H9 (cell line): Measurements from ENCODE around the gene KRT71. TPM values are rescaled to one million over a fixed set of nuclear protein-coding genes. Genes with fewer than 3 reads are reported as not detected.

Experiments
- DNase-seq: peaks from one replicate; pipeline ENCODE4 v3.0.0-alpha.2; 2017
- H2AFZ ChIP-seq: one replicate; pipeline ENCODE4 v1.6.1; 2013; ENCODE audit warnings: mild to moderate bottlenecking, low read length, control low read depth, moderate library complexity
- H2AK5ac ChIP-seq: 2 replicates; pipeline ENCODE4 v1.6.1; 2013; ENCODE audit warnings: low read length, control low read depth, mixed read lengths; ENCODE audit not compliant: insufficient read length
- H2BK120ac ChIP-seq: one replicate; pipeline ENCODE4 v1.6.1; 2013; ENCODE audit warnings: low read depth, mild to moderate bottlenecking, low read length, control low read depth, inconsistent platforms; ENCODE audit not compliant: poor library complexity, severe bottlenecking
- H2BK12ac ChIP-seq: 2 replicates; pipeline ENCODE4 v1.6.1; 2013; ENCODE audit warnings: low read length, control low read depth, mixed read lengths, low read depth; ENCODE audit not compliant: insufficient read length
- H2BK15ac ChIP-seq: 2 replicates; pipeline ENCODE4 v1.6.1; 2013; ENCODE audit warnings: low read depth, low read length, control low read depth
- H2BK20ac ChIP-seq: one replicate; pipeline ENCODE4 v1.6.1; 2013; ENCODE audit warnings: low read depth, mild to moderate bottlenecking, low read length, control low read depth, inconsistent platforms; ENCODE audit not compliant: poor library complexity, severe bottlenecking
- H2BK5ac ChIP-seq: 2 replicates; pipeline ENCODE4 v1.6.1; 2013; ENCODE audit warnings: low read length, control low read depth, mixed read lengths; ENCODE audit not compliant: insufficient read length
- H3K14ac ChIP-seq: 2 replicates; pipeline ENCODE4 v1.6.1; 2013; ENCODE audit warnings: low read length, control low read depth; ENCODE audit not compliant: insufficient read depth
- H3K18ac ChIP-seq: 2 replicates; pipeline ENCODE4 v1.6.1; 2013; ENCODE audit warnings: low read depth, mild to moderate bottlenecking, mixed read lengths, low read length, control low read depth; ENCODE audit not compliant: insufficient read length
- H3K23ac ChIP-seq: 2 replicates; pipeline ENCODE4 v1.6.1; 2013; ENCODE audit warnings: low read length, control low read depth, mixed read lengths, low read depth; ENCODE audit not compliant: insufficient read length
- H3K23me2 ChIP-seq: 2 replicates; pipeline ENCODE4 v1.6.1; 2013; ENCODE audit warnings: low read depth, mild to moderate bottlenecking, mixed read lengths, low read length, control low read depth; ENCODE audit not compliant: insufficient read length, poor library complexity, severe bottlenecking
- H3K27ac ChIP-seq: 2 replicates; pipeline ENCODE4 v1.5.1; 2013; ENCODE audit warnings: low read length, control low read depth, mixed read lengths, low read depth; ENCODE audit not compliant: insufficient read length
- H3K27me3 ChIP-seq: 2 replicates; pipeline ENCODE4 v1.6.1; 2013; ENCODE audit warnings: low read length, control low read depth, inconsistent platforms; ENCODE audit not compliant: insufficient read depth
- H3K4ac ChIP-seq: 2 replicates; pipeline ENCODE4 v1.6.1; 2013; ENCODE audit warnings: low read depth, mild to moderate bottlenecking, control low read depth, inconsistent platforms, low read length, moderate library complexity
- H3K4me1 ChIP-seq: 2 replicates; pipeline ENCODE4 v1.6.1; 2013; ENCODE audit warnings: low read length, control low read depth, inconsistent platforms; ENCODE audit not compliant: insufficient read depth
- H3K4me2 ChIP-seq: 2 replicates; pipeline ENCODE4 v1.6.1; 2013; ENCODE audit warnings: low read length, control low read depth, mixed read lengths; ENCODE audit not compliant: insufficient read length, insufficient read depth
- H3K56ac ChIP-seq: 2 replicates; pipeline ENCODE4 v1.6.1; 2013; ENCODE audit warnings: low read depth, mild to moderate bottlenecking, mixed read lengths, low read length, control low read depth; ENCODE audit not compliant: insufficient read length
- H3K79me1 ChIP-seq: 2 replicates; pipeline ENCODE4 v1.6.1; 2013; ENCODE audit warnings: low read depth, mild to moderate bottlenecking, moderate library complexity, low read length, control low read depth, inconsistent platforms; ENCODE audit not compliant: insufficient read depth, poor library complexity, severe bottlenecking
- H3K79me2 ChIP-seq: 2 replicates; pipeline ENCODE4 v1.6.1; 2013; ENCODE audit warnings: low read length, control low read depth, inconsistent platforms; ENCODE audit not compliant: insufficient read depth
- H3K9ac ChIP-seq: 2 replicates; pipeline ENCODE4 v1.6.1; 2013; ENCODE audit warnings: low read length, control low read depth, mixed read lengths; ENCODE audit not compliant: insufficient read length; ENCODE audit errors: extremely low read depth
- H3K9me3 ChIP-seq: one replicate; pipeline ENCODE4 v1.6.1; 2013; ENCODE audit warnings: low read depth, low read length, inconsistent platforms; ENCODE audit not compliant: control insufficient read depth
- H3T11ph ChIP-seq: one replicate; pipeline ENCODE4 v1.6.1; 2013; ENCODE audit warnings: mild to moderate bottlenecking, low read length, control low read depth, inconsistent platforms
- H4K20me1 ChIP-seq: one replicate; pipeline ENCODE4 v1.6.1; 2013; ENCODE audit not compliant: control insufficient read depth, insufficient read length, insufficient read depth
- H4K5ac ChIP-seq: 2 replicates; pipeline ENCODE4 v1.6.1; 2013; ENCODE audit warnings: low read depth, mild to moderate bottlenecking, mixed read lengths, low read length, control low read depth; ENCODE audit not compliant: insufficient read length
- H4K8ac ChIP-seq: replicated peaks from 2 replicates; pipeline ENCODE4 v1.6.1; 2013; ENCODE audit warnings: low read length, control low read depth, mixed read lengths, low read depth; ENCODE audit not compliant: insufficient read length
- H4K91ac ChIP-seq: 2 replicates; pipeline ENCODE4 v1.6.1; 2013; ENCODE audit warnings: low read depth, mild to moderate bottlenecking, moderate library complexity, mixed read lengths, low read length, control low read depth; ENCODE audit not compliant: insufficient read length
- H3K27ac Mint-ChIP-seq, 3 experiments: 2 replicates in 2 of 3; 3 replicates in 1 of 3; pipeline ENCODE4 v1.8.0; 2020 to 2021; ENCODE audit warnings: mixed read lengths in 3 of 3, mild to moderate bottlenecking in 1 of 3, moderate library complexity in 1 of 3
- H3K27me3 Mint-ChIP-seq: 2 replicates; pipeline ENCODE4 v1.8.0; 2021; ENCODE audit warnings: low read depth, mild to moderate bottlenecking, moderate library complexity, mixed read lengths
- H3K36me3 Mint-ChIP-seq, 3 experiments: 2 replicates in 2 of 3; 3 replicates in 1 of 3; pipeline ENCODE4 v1.8.0; 2020 to 2021; ENCODE audit warnings: low read depth in 3 of 3, mixed read lengths in 3 of 3; ENCODE audit not compliant: insufficient read depth in 1 of 3
- H3K4me1 Mint-ChIP-seq, 2 experiments: 2 replicates each; pipeline ENCODE4 v1.8.0; 2020; ENCODE audit warnings: mixed read lengths in 2 of 2
- H3K4me3 Mint-ChIP-seq, 2 experiments: 2 replicates in 1 of 2; 3 replicates in 1 of 2; pipeline ENCODE4 v1.8.0; 2020 to 2021; ENCODE audit warnings: mild to moderate bottlenecking in 2 of 2, mixed read lengths in 2 of 2, moderate library complexity in 1 of 2
- H3K9me3 Mint-ChIP-seq, 2 experiments: 2 replicates in 1 of 2; 3 replicates in 1 of 2; pipeline ENCODE4 v1.8.0; 2020; ENCODE audit warnings: mild to moderate bottlenecking in 2 of 2, mixed read lengths in 2 of 2, moderate library complexity in 1 of 2
- WGBS: extraction: QIAGEN DNeasy Blood & Tissue Kit; methylation state at CpG from one replicate; pipeline ENCODE4 v1.1.7; 2013; ENCODE audit warnings: missing lambda C conversion rate, low lambda C conversion rate, mixed read lengths; ENCODE audit not compliant: insufficient read length; ENCODE audit errors: extremely low coverage; 5-methylcytosine and 5-hydroxymethylcytosine counted together
- total RNA-seq: library from RNA; stranded (reverse); gene quantifications from 2 replicates; pipeline ENCODE4 v1.2.1, GENCODE V29; 2021
- TF ChIP-seq, protein P1 (sequence below): fragments of 200-600 bp; sonication (generic); conservative IDR thresholded peaks from 3 replicates; pipeline ENCODE4 v1.8.0; 2021; ENCODE audit warnings: antibody characterized with exemption, mild to moderate bottlenecking

The KRT71 gene
- total RNA-seq, 1 experiment from 2014 or later, result not detected

DNA sequence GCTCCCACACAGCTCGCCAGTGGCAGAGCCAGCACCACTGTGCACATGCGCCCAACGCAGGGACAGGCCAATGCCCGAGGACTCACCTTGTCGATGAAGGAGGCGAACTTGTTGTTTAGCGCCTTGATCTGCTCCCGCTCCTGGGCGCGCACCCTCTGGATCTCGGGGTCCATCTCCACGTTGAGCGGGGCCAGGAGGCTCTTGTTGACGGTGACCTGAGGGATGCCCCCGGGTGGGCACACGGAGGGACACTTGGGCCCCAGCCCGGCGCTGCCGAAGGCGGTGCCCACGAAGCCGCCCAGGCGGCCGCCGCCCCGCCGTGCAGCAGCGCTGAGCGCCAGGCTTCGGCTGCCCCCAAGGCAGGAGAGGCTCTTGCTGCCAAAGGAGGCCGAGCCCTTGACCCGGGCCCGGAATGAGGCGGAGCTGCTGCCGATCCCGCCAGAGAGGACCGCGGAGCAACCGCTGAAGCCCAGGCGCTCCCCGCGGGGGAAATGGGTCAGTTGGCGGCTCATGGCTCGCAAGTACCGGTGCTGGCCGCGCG is 48.1 kb upstream of the KRT71 start, which contains the start of gene KRT72:
Gene KRT72 (minus strand): TSS at position 523 of the 541 bp plus-strand sequence. CDS start 11 bp downstream, at position 512.
- H3K4me1 ChIP-seq, result no peaks in the 10 kb centered on the region
- H3T11ph ChIP-seq, result no peak within 1 kb of the TSS
- no peak within 1 kb of the TSS for H2BK20ac ChIP-seq
- H2BK15ac ChIP-seq, result no peak within 1 kb of the TSS
- TF ChIP-seq, protein P1, sequence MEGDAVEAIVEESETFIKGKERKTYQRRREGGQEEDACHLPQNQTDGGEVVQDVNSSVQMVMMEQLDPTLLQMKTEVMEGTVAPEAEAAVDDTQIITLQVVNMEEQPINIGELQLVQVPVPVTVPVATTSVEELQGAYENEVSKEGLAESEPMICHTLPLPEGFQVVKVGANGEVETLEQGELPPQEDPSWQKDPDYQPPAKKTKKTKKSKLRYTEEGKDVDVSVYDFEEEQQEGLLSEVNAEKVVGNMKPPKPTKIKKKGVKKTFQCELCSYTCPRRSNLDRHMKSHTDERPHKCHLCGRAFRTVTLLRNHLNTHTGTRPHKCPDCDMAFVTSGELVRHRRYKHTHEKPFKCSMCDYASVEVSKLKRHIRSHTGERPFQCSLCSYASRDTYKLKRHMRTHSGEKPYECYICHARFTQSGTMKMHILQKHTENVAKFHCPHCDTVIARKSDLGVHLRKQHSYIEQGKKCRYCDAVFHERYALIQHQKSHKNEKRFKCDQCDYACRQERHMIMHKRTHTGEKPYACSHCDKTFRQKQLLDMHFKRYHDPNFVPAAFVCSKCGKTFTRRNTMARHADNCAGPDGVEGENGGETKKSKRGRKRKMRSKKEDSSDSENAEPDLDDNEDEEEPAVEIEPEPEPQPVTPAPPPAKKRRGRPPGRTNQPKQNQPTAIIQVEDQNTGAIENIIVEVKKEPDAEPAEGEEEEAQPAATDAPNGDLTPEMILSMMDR, result no peak
- Mint-ChIP-seq H3K4me3 (no peak within 1 kb of the TSS), H3K9me3 (no peaks in the 10 kb centered on the region), H3K4me1 (no peaks in the 10 kb centered on the region), H3K27ac (no peak within 1 kb of the TSS), H3K36me3 (no peaks in the 10 kb centered on the region), H3K27me3 (peaks cover 33% of the 10 kb centered on the region)
- H3K27me3 ChIP-seq, result no peaks in the 10 kb centered on the region
- H3K56ac ChIP-seq, result no peak within 1 kb of the TSS
- H4K8ac ChIP-seq, result no peak within 1 kb of the TSS
- H3K23me2 ChIP-seq, result no peaks in the 10 kb centered on the region
- H3K79me2 ChIP-seq, result no peaks in the 10 kb centered on the region
- H3K18ac ChIP-seq, result no peak within 1 kb of the TSS
- H2AFZ ChIP-seq, result no peak within 1 kb of the TSS
- no peak within 1 kb of the TSS for H3K14ac ChIP-seq
- no peaks in the 10 kb centered on the region for H4K20me1 ChIP-seq
- no peak within 1 kb of the TSS for H3K4ac ChIP-seq
- no peak within 1 kb of the TSS for H3K9ac ChIP-seq
- H4K91ac ChIP-seq, result no peak within 1 kb of the TSS
- H3K79me1 ChIP-seq, result no peaks in the 10 kb centered on the region
- no peak within 1 kb of the TSS for H2BK5ac ChIP-seq
- no peaks in the 10 kb centered on the region for H3K9me3 ChIP-seq
- H2AK5ac ChIP-seq, result no peak within 1 kb of the TSS
- peak; percentile 51 for DNase-seq
- no peak within 1 kb of the TSS for H3K27ac ChIP-seq
- WGBS, result no CpG with 5 or more reads among the region's 48 CpGs
- no peak within 1 kb of the TSS for H2BK120ac ChIP-seq
- H3K23ac ChIP-seq, result no peak within 1 kb of the TSS
- no peak within 1 kb of the TSS for H2BK12ac ChIP-seq
- no peak within 1 kb of the TSS for H4K5ac ChIP-seq
- no peak within 1 kb of the TSS for H3K4me2 ChIP-seq
